NCI-H82 treated with DMSO at 0.1 percent for 48 hours (cell line): ENCODE results near the gene TEX53.

ENCODE experiments used
- DNase-seq: peaks from one replicate; lab custom pipeline; 2025; ENCODE audit not compliant: unreplicated experiment; lab: John Stamatoyannopoulos, UW

TEX53 gene

GRCh38 chr9:114680259-114681001, 22.8 kb upstream of the TEX53 start:
- DNase-seq, result no peak

GRCh38 chr9:114678795-114679194, 21.2 kb upstream of the TEX53 start:
- DNase-seq, result no peak

GRCh38 chr9:114678130-114678529, 20.5 kb upstream of the TEX53 start:
- DNase-seq, result no peak

DNA sequence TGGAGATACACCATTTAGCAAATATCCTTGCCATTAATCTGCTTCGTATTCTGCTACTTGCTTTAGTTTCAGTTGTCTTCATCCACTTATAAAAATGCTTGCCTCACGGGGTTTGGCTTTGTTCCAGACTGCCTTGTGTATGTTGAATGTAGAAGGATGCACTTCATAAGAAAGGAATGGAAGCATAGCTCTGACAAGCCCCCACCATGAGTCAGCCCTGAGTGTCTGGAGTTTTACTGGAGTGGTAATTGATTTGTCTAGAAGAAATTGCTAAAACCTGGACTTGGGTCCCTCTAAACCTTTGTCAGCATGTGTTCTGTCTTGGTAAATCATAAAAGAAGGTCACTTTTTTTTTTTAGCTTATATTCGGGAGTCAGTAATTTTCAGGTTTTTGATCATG, 19.8 kb upstream of the TEX53 start:
- peak; percentile 35 for DNase-seq

DNA sequence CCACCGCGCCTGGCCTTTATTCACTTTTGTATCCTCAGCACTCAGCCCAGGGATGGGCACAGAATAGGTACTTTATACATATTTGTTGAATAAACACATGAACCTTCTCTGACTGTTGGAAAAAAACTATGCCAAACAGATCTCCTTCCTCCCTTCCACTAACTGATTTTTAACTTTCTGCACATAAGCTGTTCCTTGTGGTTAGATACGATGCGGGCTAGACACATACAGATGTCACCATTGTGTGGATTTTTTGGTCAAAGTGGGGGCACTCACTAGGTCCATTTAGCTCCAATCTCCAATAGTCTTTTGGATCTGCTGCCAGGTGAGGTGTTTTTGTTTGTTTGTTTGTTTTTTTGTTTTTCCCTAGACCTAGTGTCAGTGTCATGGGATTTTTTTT, 19.3 kb upstream of the TEX53 start:
- DNase-seq, result no peak

DNA sequence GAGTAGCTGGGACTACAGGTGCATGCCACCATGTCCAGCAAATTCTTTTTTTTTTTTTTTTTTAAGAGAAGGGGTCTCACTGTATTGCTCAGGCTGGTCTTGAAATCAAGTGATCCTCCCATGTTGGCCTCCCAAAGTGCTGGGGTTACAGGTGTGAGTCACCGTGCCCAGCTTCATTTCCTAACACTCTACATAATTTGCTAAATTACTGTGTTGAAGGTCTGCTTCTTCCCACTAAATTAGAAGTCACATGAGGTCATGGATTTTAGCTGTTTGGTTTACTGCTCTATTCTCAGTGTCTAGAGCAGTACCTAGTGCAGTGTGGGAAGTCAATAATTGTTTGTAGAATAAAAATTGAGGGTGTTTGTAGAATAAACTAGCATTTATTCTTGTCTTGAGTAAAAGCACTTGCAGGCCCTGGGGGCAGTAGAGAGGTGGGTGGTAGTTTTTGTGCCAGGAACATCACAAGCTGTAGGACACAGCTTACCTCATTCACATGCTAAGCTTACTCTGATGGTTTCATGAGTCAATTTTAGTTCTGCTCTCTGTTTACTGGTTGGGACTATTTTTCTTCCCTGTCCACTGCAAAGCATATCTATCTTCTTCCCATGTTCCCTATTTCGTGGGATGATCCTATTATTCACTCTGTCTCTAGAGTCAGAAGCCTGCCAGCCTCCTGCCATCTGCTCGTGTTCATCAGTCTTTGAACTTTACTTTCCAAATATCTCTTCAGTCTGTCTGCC, 17.4 kb upstream of the TEX53 start:
- DNase-seq, result peak; percentile 19

- DNase-seq, result no peak
Observed at GRCh38 chr9:114674076-114674797, 16.6 kb upstream of the TEX53 start.

DNA sequence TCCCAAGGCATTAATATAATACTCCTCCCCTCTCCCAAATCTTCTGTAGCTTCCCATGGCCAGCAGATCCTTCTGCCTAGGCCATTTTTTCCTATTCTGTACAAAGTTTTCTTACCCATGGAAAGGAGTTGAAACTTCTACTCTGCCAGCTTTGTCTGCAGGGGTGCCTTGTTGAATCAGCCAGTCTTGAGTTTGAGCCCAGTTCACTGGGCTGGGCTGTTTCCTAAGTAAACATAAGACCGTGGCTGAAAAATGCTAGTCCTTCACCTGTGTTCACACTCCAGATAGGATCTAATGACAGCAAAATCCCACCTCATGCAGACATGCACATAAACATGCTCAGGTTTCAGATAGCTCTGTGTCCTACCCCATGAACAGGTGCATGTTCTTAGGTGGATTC, 14.0 kb upstream of the TEX53 start:
- DNase-seq, result no peak

- DNase-seq, result no peak
Observed at GRCh38 chr9:114669961-114670360, 12.4 kb upstream of the TEX53 start.

DNA sequence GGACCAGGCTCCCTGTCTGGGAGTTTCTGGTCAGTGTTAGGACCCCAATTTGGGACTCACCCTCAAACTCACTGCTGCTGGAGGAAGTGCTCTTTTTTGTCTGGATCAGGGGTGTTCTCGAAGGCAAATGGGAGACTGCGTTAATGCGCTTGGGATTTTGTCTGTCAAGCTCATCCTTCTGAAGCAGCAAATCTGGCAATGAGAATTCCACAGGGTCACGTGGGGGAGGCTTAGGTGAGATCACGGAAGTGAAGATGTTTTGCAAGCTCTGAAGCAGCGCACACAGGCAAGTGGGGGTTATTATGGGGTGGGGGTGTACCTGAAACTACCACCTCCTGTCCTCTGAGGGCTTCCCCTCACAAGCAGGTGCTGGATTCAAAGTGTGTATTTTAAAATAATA, 10.5 kb upstream of the TEX53 start:
- peak; percentile 20 for DNase-seq

- DNase-seq, result no peak
Observed at GRCh38 chr9:114666851-114667250, 9.2 kb upstream of the TEX53 start.

- no peak for DNase-seq
Observed at GRCh38 chr9:114666401-114666800, 8.8 kb upstream of the TEX53 start.

DNA sequence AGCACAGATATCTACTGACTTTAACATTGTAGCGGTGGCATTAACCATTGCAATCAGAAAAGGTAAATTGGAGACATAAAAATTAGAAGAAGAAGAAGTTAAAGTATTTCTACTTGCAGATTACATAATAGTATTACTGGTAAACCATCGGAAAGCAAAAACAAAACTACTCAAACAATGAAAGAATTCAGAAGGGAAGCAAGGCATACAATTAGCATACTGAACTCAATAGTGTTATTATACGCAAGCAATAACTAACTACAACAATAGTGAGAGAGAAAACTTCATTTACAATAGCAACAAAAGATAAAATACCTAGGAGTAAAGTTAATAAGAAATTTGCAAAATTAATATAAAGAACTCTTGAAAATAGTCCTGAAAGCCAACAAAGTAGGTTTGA, 6.6 kb upstream of the TEX53 start:
- DNase-seq, result no peak

GRCh38 chr9:114662081-114662989, 4.7 kb upstream of the TEX53 start:
- no peak for DNase-seq

DNA sequence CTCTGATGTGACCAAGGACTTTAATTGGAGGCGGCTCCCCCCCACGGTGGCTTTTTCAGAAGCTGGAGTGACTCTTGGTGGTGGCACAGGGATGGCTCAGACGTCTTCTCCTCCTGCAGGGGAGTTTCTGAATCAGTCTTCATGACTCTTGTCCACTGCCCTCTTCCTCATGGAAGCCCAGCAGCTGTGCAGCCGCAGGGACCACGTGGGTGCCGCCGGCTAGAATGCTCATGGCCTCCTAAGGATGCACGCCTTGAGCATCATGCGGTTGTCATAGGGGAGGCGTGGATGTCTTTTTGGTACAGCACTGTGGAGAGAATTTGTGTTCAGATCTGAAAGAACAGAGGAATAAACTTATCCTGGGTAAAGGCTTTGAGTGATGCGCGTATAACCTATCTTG, 1.3 kb downstream of the TEX53 start:
- DNase-seq, result no peak

DNA sequence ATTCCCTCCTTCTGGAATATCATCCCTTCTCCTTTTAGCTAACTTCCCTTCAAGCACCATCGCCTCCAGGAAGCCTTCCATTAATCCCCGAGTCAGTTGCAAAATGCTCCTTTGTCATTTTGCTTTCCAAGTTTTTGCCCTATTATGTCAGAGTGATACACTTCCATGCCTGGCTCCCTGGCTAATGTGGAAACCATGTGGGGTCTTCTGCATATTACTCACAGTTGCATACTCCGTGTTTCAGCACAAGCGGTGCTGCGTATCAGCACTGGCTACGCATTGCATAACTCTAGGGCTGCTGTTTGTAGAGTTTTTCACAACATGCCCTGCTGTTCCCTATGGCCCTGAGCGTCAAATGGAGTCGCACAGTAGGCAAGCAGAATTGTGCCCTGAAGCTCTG, 1.9 kb downstream of the TEX53 start:
- no peak for DNase-seq

GRCh38 chr9:114653556-114654159, 3.9 kb downstream of the TEX53 start:
- peak; percentile 61 for DNase-seq

GRCh38 chr9:114652776-114653555, 4.6 kb downstream of the TEX53 start:
- DNase-seq, result no peak

GRCh38 chr9:114643896-114644295, 13.7 kb downstream of the TEX53 start:
- no peak for DNase-seq

DNA sequence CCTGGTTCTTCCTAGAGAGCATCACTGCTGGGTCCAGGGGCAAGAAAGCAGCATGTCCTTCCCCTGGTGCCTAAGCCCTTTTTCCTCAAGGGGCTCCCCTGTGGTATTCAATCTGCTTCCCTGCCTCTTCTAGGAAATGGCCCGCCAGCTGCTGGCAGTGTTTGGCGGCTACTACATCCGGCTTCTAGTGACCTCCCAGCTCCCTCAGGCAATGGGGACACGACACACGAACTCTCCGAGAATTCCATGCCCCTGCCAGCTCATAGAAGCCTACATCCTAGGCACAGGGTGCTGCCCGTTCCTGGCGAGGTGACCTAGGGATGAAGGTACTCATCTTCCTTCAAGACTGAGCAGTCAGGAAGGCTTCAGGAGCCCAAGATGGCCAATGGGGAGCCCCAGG, 14.6 kb downstream of the TEX53 start:
- DNase-seq, result no peak
